Osteoblast (primary cell): Measurements from ENCODE around the gene LARP7. TPM values are rescaled to one million over a fixed set of nuclear protein-coding genes. Genes with fewer than 3 reads are reported as not detected.
"Not testable (repeated sequence)": the region's sequence is repeated elsewhere in the genome, so short reads cannot be mapped to it uniquely, and the experiment has no call there.

ENCODE experiments used
- DNase-seq: peaks from one replicate; pipeline ENCODE4 v3.0.0; 2011; ENCODE audit warnings: low spot score, mixed read lengths; ENCODE audit not compliant: insufficient read length; ENCODE audit errors: missing footprints
- H2AFZ ChIP-seq: 2 replicates; pipeline ENCODE4 v1.6.0; 2011; ENCODE audit warnings: mild to moderate bottlenecking, low read length
- H3K27ac ChIP-seq: 2 replicates; pipeline ENCODE4 v1.5.1; 2011; ENCODE audit warnings: mild to moderate bottlenecking, low read depth, low read length, moderate library complexity
- H3K27me3 ChIP-seq: 2 replicates; pipeline ENCODE4 v1.6.0; 2012; ENCODE audit warnings: mild to moderate bottlenecking, control low read depth, inconsistent platforms, low read length, moderate library complexity; ENCODE audit not compliant: insufficient read depth
- H3K36me3 ChIP-seq: 2 replicates; pipeline ENCODE4 v1.5.1; 2011; ENCODE audit warnings: mild to moderate bottlenecking, low read length, control low read depth, moderate library complexity; ENCODE audit not compliant: insufficient read depth
- H3K4me1 ChIP-seq: 2 replicates; pipeline ENCODE4 v1.5.1; 2011; ENCODE audit warnings: mild to moderate bottlenecking, low read length, control low read depth, moderate library complexity; ENCODE audit not compliant: insufficient read depth
- H3K4me2 ChIP-seq: 2 replicates; pipeline ENCODE4 v1.6.0; 2011; ENCODE audit warnings: mild to moderate bottlenecking, low read length; ENCODE audit not compliant: insufficient read depth
- H3K4me3 ChIP-seq: fragments of 200-600 bp; sonication (generic); 3 replicates; pipeline ENCODE4 v1.5.1; 2012; ENCODE audit warnings: mild to moderate bottlenecking, low read length, inconsistent platforms; ENCODE audit not compliant: insufficient read depth
- H3K79me2 ChIP-seq: 2 replicates; pipeline ENCODE4 v1.6.0; 2012; ENCODE audit warnings: mild to moderate bottlenecking, low read length, control low read depth, inconsistent platforms; ENCODE audit not compliant: insufficient read depth
- H3K9me3 ChIP-seq: 2 replicates; pipeline ENCODE4 v1.5.1; 2011; ENCODE audit warnings: low read depth, low read length, control low read depth
- H4K20me1 ChIP-seq: 2 replicates; pipeline ENCODE4 v1.6.0; 2012; ENCODE audit warnings: mild to moderate bottlenecking, low read length, control low read depth; ENCODE audit not compliant: insufficient read depth
- CTCF ChIP-seq: IDR thresholded peaks from 2 replicates; pipeline ENCODE4 v1.5.1; 2011; ENCODE audit warnings: mild to moderate bottlenecking, low read depth, low read length, moderate library complexity; ENCODE audit errors: extremely low read depth
- total RNA-seq: library from RNA; depleted of rRNA; stranded (reverse); fragments of >200 nt; gene quantifications from 2 replicates; pipeline ENCODE4 v1.2.3, GENCODE V29; 2012

LARP7 gene
- total RNA-seq, 1 donor, result 32.2 TPM

DNA sequence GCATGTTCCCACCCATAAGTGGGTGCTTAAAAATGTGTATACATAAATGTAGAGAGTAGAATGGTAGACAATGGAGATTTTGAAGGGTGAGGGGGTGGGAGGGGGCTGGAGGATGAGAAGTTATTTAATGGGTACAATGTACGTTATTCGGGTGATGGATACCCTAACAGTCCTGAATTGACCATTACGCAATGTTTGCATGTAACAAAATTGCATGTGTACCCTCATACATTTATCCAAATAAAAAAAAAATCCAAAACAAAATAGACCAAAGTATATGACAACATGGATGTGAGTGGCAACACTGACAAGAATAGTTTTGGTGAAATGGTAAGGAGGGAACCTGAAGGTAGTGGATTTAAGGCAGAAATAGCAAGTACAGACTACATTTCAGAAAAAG, 63.7 kb downstream of the LARP7 start:
- no peak for DNase-seq
- Histone ChIP-seq H4K20me1 (no peaks in the 10 kb centered on the region), H3K27ac (no peak overlapping the region), H3K9me3 (no peaks in the 10 kb centered on the region), H3K79me2 (no peaks in the 10 kb centered on the region), H3K4me2 (no peak overlapping the region), H3K4me1 (no peaks in the 10 kb centered on the region), H3K27me3 (peaks cover 18% of the 10 kb centered on the region), H2AFZ (no peak overlapping the region), H3K36me3 (no peaks in the 10 kb centered on the region), H3K4me3 (no peak overlapping the region)
- TF ChIP-seq CTCF, result no peak

GRCh38 chr4:112702892-112703291, 65.9 kb downstream of the LARP7 start:
- peaks cover 37% of the 10 kb centered on the region for H3K27me3 ChIP-seq
- H2AFZ ChIP-seq, result no peak overlapping the region
- H3K27ac ChIP-seq, result no peak overlapping the region
- H3K36me3 ChIP-seq, result no peaks in the 10 kb centered on the region
- no peak overlapping the region for H3K4me2 ChIP-seq
- H3K9me3 ChIP-seq, result no peaks in the 10 kb centered on the region
- no peaks in the 10 kb centered on the region for H3K79me2 ChIP-seq
- DNase-seq, result no peak
- no peaks in the 10 kb centered on the region for H3K4me1 ChIP-seq
- H4K20me1 ChIP-seq, result no peaks in the 10 kb centered on the region
- no peak overlapping the region for H3K4me3 ChIP-seq
- TF ChIP-seq CTCF, result no peak

DNA sequence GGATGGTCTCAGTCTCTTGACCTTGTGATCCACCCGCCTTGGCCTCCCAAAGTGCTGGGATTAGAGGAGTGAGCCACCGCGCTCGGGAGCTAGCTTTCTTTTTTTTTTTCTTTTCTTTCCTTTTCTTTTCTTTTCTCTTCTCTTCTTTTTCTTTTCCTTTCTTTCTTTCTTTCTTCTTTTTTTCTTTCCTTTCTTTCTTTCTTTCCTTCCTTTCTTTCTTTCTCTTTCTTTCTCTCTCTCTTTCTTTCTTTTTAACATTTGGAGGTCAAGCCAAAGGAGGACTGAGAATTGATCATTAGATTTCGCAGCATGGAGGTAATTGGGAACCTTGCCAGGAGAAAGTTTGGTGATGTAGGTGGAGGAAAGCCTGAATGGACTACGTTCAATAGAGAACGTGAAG, 67.4 kb downstream of the LARP7 start:
- DNase-seq, result no peak
- Histone ChIP-seq H2AFZ (no peak overlapping the region), H3K4me1 (no peaks in the 10 kb centered on the region), H4K20me1 (no peaks in the 10 kb centered on the region), H3K27ac (no peak overlapping the region), H3K9me3 (no peaks in the 10 kb centered on the region), H3K79me2 (no peaks in the 10 kb centered on the region), H3K4me2 (no peak overlapping the region), H3K27me3 (peaks cover 46% of the 10 kb centered on the region), H3K36me3 (no peaks in the 10 kb centered on the region), H3K4me3 (no peak overlapping the region)
- TF ChIP-seq CTCF, result no peak

- no peaks in the 10 kb centered on the region for H3K79me2 ChIP-seq
- H3K9me3 ChIP-seq, result no peaks in the 10 kb centered on the region
- peak overlapping the region; percentile 72 for H3K4me2 ChIP-seq
- no peaks in the 10 kb centered on the region for H3K4me1 ChIP-seq
- H3K27ac ChIP-seq, result no peak overlapping the region
- peak; percentile 92 for DNase-seq
- H3K36me3 ChIP-seq, result no peaks in the 10 kb centered on the region
- peaks cover 52% of the 10 kb centered on the region for H3K27me3 ChIP-seq
- no peak overlapping the region for H2AFZ ChIP-seq
- TF ChIP-seq CTCF, result no peak
- H4K20me1 ChIP-seq, result no peaks in the 10 kb centered on the region
- no peak overlapping the region for H3K4me3 ChIP-seq
Observed at GRCh38 chr4:112704991-112705845, 68.3 kb downstream of the LARP7 start.

DNA sequence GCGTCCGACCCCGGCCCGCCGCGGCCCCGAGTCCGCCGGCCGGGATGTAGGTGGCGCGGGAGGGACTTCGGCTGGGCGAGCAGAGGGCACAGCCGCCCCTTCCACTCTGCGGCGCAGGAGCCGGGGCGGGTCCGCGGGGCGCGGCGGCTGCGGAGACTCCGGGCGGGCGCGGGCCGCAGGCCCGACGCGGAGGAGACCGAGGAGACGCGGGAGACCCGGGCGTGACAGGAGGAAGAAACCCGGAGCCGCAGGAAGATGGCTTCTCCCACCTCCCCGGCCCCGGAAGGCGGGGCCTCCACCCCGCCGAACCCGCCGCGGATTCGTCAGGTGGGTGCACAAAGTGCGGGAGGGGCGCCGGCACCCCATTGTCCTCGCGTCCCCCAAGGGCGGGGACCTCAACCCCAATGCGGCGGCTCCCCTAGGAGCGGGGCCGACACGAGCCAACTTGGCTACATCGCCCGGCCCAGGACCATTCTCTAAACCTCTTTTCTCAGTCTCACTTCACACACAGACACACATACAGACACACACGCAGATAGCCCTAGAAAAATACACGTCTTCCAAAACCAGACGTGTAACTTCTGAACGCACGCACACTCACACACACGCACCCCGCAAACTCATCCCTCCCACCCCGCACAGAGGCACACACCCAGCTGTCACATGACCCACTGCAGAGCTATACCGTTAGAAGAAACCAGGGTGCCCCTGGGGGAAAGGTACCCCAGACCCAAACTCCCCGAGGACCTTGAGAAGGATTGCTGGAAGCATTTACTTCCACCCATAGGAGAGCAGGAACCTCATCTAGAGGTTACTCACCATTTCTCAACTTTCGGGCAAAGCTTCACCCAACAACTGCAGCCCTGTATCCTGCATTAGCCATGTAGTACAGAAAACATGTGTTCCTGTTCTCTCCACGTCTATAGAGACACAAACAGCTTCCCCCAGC, 69.2 kb downstream of the LARP7 start:
- not testable (repeated sequence) for H3K36me3 ChIP-seq, H3K79me2 ChIP-seq, H3K9me3 ChIP-seq, H3K27ac ChIP-seq, H4K20me1 ChIP-seq, H3K4me1 ChIP-seq
- peak overlapping the region; percentile 60 for H3K4me3 ChIP-seq
- DNase-seq, result peak; percentile 89
- H3K4me2 ChIP-seq, result peak overlapping the region; percentile 79
- H3K27me3 ChIP-seq, result peaks cover 52% of the 10 kb centered on the region
- peak overlapping the region; percentile 26 for H2AFZ ChIP-seq
